ENCODE data around the gene DDX4.
"Not testable (repeated sequence)": the region's sequence is repeated elsewhere in the genome, so short reads cannot be mapped to it uniquely, and the experiment has no call there.

Gene DDX4

GRCh38 chr5:55712023-55712859 lies 25.6 kb upstream of the DDX4 start, which contains the start of gene SLC38A9:
SLC38A9 (minus strand) TSS chr5:55712324; CDS start chr5:55697958, 14,366 bp downstream.
- peak within 1 kb of the TSS; percentile 97 for H3K4me3 ChIP-seq (ENCODE audit: low read depth, low read length)
- DNase-seq (ENCODE audit: low read depth): peak; percentile 94
- TF ChIP-seq, protein P1, sequence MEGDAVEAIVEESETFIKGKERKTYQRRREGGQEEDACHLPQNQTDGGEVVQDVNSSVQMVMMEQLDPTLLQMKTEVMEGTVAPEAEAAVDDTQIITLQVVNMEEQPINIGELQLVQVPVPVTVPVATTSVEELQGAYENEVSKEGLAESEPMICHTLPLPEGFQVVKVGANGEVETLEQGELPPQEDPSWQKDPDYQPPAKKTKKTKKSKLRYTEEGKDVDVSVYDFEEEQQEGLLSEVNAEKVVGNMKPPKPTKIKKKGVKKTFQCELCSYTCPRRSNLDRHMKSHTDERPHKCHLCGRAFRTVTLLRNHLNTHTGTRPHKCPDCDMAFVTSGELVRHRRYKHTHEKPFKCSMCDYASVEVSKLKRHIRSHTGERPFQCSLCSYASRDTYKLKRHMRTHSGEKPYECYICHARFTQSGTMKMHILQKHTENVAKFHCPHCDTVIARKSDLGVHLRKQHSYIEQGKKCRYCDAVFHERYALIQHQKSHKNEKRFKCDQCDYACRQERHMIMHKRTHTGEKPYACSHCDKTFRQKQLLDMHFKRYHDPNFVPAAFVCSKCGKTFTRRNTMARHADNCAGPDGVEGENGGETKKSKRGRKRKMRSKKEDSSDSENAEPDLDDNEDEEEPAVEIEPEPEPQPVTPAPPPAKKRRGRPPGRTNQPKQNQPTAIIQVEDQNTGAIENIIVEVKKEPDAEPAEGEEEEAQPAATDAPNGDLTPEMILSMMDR (IDR thresholded peaks at IDR 0.05; ENCODE audit: insufficient read depth, low read depth, low read length, missing control alignments): no peak

- TF ChIP-seq, protein P1 (IDR thresholded peaks at IDR 0.05; ENCODE audit: insufficient read depth, low read depth, low read length, missing control alignments): no peak
- DNase-seq (ENCODE audit: low read depth): no peak
- H3K4me3 ChIP-seq (ENCODE audit: low read depth, low read length): no peak overlapping the region
These were observed 24.0 kb upstream of the DDX4 start for GRCh38 chr5:55713871-55714270.

DNA sequence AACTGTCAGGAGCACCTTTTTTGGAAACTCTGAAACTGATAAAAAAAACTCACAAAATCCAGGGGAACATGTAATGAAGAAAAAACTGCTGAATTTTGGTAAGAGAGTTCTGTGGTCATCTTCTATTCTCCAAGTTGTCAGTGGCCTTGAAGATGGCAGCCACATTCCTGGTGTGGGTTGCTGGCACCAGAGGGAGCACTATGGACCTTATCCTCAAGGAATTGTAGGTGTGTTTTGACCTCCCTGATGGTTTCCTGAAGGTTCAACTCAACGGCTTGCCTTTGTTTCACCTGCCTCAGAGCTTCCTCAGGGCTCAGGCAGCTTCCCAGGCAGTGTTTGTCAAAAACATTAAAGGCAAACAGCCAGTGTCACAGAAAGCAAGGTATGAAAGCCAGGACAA lies 23.5 kb upstream of the DDX4 start:
- TF ChIP-seq, protein P1 (IDR thresholded peaks at IDR 0.05; ENCODE audit: insufficient read depth, low read depth, low read length, missing control alignments): no peak
- no peak overlapping the region for H3K4me3 ChIP-seq (ENCODE audit: low read depth, low read length)
- DNase-seq (ENCODE audit: low read depth): no peak

DNA sequence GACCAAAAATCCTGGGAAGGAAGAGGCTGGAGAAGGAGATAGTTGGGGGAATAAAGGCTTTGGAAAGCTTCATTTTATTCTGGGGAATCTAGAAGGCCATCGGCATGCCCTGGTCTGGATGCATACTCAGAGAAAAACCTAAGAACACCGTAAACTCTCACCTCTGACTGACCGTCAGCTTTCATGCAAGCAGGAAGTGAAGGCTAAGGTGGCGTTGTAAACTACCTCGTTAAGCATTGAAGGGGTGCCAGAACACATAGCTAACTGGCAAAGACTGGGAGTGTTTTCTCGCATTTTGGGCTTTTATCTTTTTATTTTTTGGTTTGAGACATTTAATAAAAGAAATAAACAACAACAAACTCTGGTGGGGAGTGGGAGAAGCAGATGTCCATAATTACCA lies 23.1 kb upstream of the DDX4 start:
- H3K4me3 ChIP-seq (ENCODE audit: low read depth, low read length): no peak overlapping the region
- TF ChIP-seq, protein P1 (IDR thresholded peaks at IDR 0.05; ENCODE audit: insufficient read depth, low read depth, low read length, missing control alignments): no peak
- no peak for DNase-seq (ENCODE audit: low read depth)

DNA sequence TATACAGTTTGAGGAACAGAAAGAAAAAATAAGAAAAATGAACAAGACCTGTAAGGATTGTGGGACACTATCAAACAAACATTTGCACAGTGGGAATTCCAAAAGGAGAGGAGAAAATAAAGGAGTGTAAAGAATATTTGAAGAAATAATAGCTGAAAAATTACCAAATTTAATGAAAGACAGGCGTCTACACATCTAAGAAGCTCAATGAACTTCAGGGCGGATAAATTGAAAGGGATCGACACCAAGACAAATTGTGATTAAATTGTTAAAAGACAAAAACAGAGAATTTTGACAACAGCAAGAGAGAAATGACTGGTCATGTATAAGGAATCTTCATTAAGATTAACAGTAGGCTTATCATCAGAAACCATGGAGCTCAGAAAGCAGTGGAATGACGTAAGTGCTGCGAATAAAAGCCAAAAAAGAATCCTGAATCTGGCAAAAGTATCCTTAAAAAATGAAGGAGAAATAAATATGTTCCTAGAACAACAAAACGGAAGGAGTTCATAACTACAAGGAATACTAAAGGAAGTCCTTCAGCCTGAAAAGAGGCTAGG lies 22.3 kb upstream of the DDX4 start:
- no peak overlapping the region for H3K4me3 ChIP-seq (ENCODE audit: low read depth, low read length)
- no peak for DNase-seq (ENCODE audit: low read depth)
- TF ChIP-seq, protein P1 (IDR thresholded peaks at IDR 0.05; ENCODE audit: insufficient read depth, low read depth, low read length, missing control alignments): no peak

DNA sequence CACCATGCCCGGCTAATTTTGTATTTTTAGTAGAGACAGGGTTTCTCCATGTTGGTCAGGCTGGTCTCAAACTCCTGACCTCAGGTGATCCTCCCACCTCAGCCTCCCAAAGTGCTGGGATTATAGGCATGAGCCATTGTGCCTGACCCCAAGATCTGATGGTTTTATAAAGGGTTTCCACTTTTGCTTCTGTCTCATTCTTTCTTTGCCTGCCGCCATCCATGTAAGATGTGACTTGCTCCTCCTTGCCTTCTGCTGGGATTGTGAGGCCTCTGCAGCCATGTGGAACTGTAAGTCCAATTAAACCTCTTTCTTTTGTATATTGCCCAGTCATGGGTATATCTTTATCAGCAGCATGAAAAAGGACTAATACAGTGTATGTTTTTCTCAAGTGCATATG lies 18.8 kb upstream of the DDX4 start:
- not testable (repeated sequence) for H3K4me3 ChIP-seq (ENCODE audit: low read depth, low read length); DNase-seq (ENCODE audit: low read depth)

DNA sequence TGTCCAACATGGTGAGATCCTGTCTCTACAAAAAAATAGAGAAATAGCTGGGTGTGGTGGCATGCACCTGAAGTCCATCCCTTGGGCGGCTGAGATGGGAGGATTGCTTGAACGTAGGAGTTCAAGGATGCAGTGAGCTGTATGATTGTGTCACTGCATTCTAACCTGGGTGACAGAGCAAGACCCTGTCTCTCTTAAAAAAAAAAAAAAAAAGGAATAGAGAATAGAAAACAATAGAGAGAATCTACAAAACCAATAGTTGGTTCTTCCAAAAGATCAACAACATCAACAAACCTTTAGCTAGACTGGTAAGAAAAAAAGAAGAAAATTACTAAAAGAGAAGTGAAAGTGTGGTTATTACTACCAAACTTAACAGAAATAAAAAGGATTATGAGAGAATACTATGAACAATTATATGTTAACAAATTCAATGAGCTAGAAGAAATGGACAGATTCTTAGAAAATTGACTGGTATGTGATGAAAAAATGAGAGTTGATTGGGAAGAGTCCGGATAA lies 17.6 kb upstream of the DDX4 start:
- no peak overlapping the region for H3K4me3 ChIP-seq (ENCODE audit: low read depth, low read length)
- TF ChIP-seq, protein P1 (IDR thresholded peaks at IDR 0.05; ENCODE audit: insufficient read depth, low read depth, low read length, missing control alignments): no peak
- no peak for DNase-seq (ENCODE audit: low read depth)

Measured in GM12865 (cell line).